HEK293 (cell line): ENCODE results near the gene HSPA14.

Source experiments
- CTCF ChIA-PET: fragments of 350-600 bp; formaldehyde crosslinking; extraction: SDS; loops from one replicate; lab custom pipeline; 2021; ENCODE audit warnings: antibody characterized with exemption; lab: Yijun Ruan, JAX
- POLR2A ChIA-PET: fragments of 300-600 bp; formaldehyde crosslinking; extraction: SDS; loops from one replicate; lab custom pipeline; 2020; ENCODE audit warnings: antibody characterized with exemption, inconsistent platforms; lab: Yijun Ruan, JAX
- H3K27ac ChIP-seq: fragments of 200-500 bp; sonication (Bioruptor generic); 2 replicates; pipeline ENCODE4 v1.5.1; 2014; ENCODE audit warnings: low read depth, low read length, control low read depth, inconsistent platforms; ENCODE audit errors: extremely low read depth
- H3K36me3 ChIP-seq, 2 experiments: fragments of 200-500 bp in 1 of 2; sonication (Bioruptor generic) in 1 of 2; 1 replicate in 1 of 2; 2 replicates in 1 of 2; pipeline ENCODE4 v1.5.1; 2014 to 2017; ENCODE audit warnings: inconsistent platforms in 2 of 2, low read length in 2 of 2; ENCODE audit not compliant: control insufficient read depth in 2 of 2, insufficient read depth in 1 of 2
- H3K4me1 ChIP-seq: fragments of 200-500 bp; sonication (Bioruptor generic); 2 replicates; pipeline ENCODE4 v1.5.1; 2014; ENCODE audit warnings: mild to moderate bottlenecking, low read length, inconsistent platforms; ENCODE audit not compliant: control insufficient read depth, insufficient read depth
- H3K4me3 ChIP-seq: 2 replicates; pipeline ENCODE4 v1.5.1; 2011; ENCODE audit warnings: low read depth, mild to moderate bottlenecking, control low read depth, low read length, moderate library complexity
- H3K9me3 ChIP-seq: fragments of 200-500 bp; sonication (Bioruptor generic); 2 replicates; pipeline ENCODE4 v1.5.1; 2014; ENCODE audit warnings: low read depth, low read length, inconsistent platforms; ENCODE audit not compliant: control insufficient read depth, insufficient read depth
- PBX3 ChIP-seq: sonication (generic); formaldehyde crosslinking; IDR thresholded peaks from 2 replicates; pipeline ENCODE4 v1.8.1; 2022; ENCODE audit warnings: mild to moderate bottlenecking, moderate library complexity, missing genetic modification reagents
- PRDM10 ChIP-seq: fragments of 450-650 bp; formaldehyde crosslinking; IDR thresholded peaks from 2 replicates; pipeline ENCODE4 v1.5.1; 2016; ENCODE audit warnings: missing biosample characterization, missing genetic modification characterization
- SP7 ChIP-seq: fragments of 450-650 bp; formaldehyde crosslinking; IDR thresholded peaks from 2 replicates; pipeline ENCODE4 v1.5.1; 2016; ENCODE audit warnings: missing biosample characterization, missing genetic modification characterization
- ZBTB11 ChIP-seq: fragments of 450-650 bp; formaldehyde crosslinking; conservative IDR thresholded peaks from 2 replicates; pipeline ENCODE4 v1.5.1; 2016; ENCODE audit warnings: low read depth, missing biosample characterization, missing genetic modification characterization
- ZNF18 ChIP-seq: fragments of 450-650 bp; formaldehyde crosslinking; IDR thresholded peaks from 2 replicates; pipeline ENCODE4 v1.5.1; 2016; ENCODE audit warnings: missing biosample characterization, missing genetic modification characterization
- ZNF223 ChIP-seq: fragments of 450-650 bp; formaldehyde crosslinking; IDR thresholded peaks from 2 replicates; pipeline ENCODE4 v1.5.1; 2016; ENCODE audit warnings: missing biosample characterization, missing genetic modification characterization
- ZNF280C ChIP-seq: fragments of 450-650 bp; formaldehyde crosslinking; IDR thresholded peaks from 2 replicates; pipeline ENCODE4 v1.5.1; 2016; ENCODE audit warnings: missing biosample characterization, missing genetic modification characterization
- ZNF660 ChIP-seq: fragments of 450-650 bp; IDR thresholded peaks from 2 replicates; pipeline ENCODE4 v1.5.1; 2018; ENCODE audit warnings: missing biosample characterization, mild to moderate bottlenecking, missing genetic modification characterization
- ZNF670 ChIP-seq: fragments of 450-650 bp; formaldehyde crosslinking; IDR thresholded peaks from 2 replicates; pipeline ENCODE4 v1.5.1; 2016; ENCODE audit warnings: missing biosample characterization, missing genetic modification characterization, low read depth
- ZNF792 ChIP-seq: fragments of 450-650 bp; formaldehyde crosslinking; IDR thresholded peaks from 2 replicates; pipeline ENCODE4 v1.5.1; 2016; ENCODE audit warnings: missing biosample characterization, missing genetic modification characterization
- ZNF843 ChIP-seq: fragments of 450-650 bp; formaldehyde crosslinking; IDR thresholded peaks from 2 replicates; pipeline ENCODE4 v1.5.1; 2016; ENCODE audit warnings: missing biosample characterization, missing genetic modification characterization
- TF ChIP-seq, protein P1 (sequence below): fragments of 450-650 bp; formaldehyde crosslinking; IDR thresholded peaks from 2 replicates; pipeline ENCODE4 v1.5.1; 2016; ENCODE audit warnings: missing biosample characterization, missing genetic modification characterization
- TF ChIP-seq, protein P2 (sequence below): fragments of 450-650 bp; formaldehyde crosslinking; IDR thresholded peaks from 2 replicates; pipeline ENCODE4 v1.5.1; 2017; ENCODE audit warnings: missing biosample characterization, mild to moderate bottlenecking, missing genetic modification characterization, moderate library complexity
- TF ChIP-seq, protein P3 (sequence below): fragments of 450-650 bp; formaldehyde crosslinking; IDR thresholded peaks from 2 replicates; pipeline ENCODE4 v1.5.1; 2016; ENCODE audit warnings: missing biosample characterization, missing genetic modification characterization

Gene HSPA14

GRCh38 chr10:14836208-14836607 lies 1.9 kb upstream of the HSPA14 start:
- TF ChIP-seq ZNF280C (tag by site-specific recombination) (no peak), ZNF792 (no peak), SP7 (tag by site-specific recombination) (0 out of 2 replicates have a peak, but pooled peaks have one; percentile 40), ZNF670 (tag by site-specific recombination) (no peak)
- TF ChIP-seq, protein P1, sequence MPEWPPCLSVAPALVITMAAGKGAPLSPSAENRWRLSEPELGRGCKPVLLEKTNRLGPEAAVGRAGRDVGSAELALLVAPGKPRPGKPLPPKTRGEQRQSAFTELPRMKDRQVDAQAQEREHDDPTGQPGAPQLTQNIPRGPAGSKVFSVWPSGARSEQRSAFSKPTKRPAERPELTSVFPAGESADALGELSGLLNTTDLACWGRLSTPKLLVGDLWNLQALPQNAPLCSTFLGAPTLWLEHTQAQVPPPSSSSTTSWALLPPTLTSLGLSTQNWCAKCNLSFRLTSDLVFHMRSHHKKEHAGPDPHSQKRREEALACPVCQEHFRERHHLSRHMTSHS (tag by site-specific recombination), result no peak
- TF ChIP-seq, protein P2, sequence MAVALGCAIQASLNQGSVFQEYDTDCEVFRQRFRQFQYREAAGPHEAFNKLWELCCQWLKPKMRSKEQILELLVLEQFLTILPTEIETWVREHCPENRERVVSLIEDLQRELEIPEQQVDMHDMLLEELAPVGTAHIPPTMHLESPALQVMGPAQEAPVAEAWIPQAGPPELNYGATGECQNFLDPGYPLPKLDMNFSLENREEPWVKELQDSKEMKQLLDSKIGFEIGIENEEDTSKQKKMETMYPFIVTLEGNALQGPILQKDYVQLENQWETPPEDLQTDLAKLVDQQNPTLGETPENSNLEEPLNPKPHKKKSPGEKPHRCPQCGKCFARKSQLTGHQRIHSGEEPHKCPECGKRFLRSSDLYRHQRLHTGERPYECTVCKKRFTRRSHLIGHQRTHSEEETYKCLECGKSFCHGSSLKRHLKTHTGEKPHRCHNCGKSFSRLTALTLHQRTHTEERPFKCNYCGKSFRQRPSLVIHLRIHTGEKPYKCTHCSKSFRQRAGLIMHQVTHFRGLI (tag by site-specific recombination), result no peak
- TF ChIP-seq, protein P3, sequence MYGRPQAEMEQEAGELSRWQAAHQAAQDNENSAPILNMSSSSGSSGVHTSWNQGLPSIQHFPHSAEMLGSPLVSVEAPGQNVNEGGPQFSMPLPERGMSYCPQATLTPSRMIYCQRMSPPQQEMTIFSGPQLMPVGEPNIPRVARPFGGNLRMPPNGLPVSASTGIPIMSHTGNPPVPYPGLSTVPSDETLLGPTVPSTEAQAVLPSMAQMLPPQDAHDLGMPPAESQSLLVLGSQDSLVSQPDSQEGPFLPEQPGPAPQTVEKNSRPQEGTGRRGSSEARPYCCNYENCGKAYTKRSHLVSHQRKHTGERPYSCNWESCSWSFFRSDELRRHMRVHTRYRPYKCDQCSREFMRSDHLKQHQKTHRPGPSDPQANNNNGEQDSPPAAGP (tag by site-specific recombination), result no peak
- Histone ChIP-seq H3K4me3 (no peak overlapping the region), H3K36me3 (peaks cover 13% of the 10 kb centered on the region in 2 experiments; a peak in 2 of 3 replicates), H3K9me3 (no peaks in the 10 kb centered on the region), H3K4me1 (peaks cover 5% of the 10 kb centered on the region; the same call in 1 of the 2 replicates), H3K27ac (no peak overlapping the region)
- ChIA-PET CTCF (interaction anchor here (0.6 to 1.4 kb wide), 4 partner anchors 16 to 342 kb away, joined by 3 to 4 read pairs (median 4); no protein-coding TSS in a partner anchor), POLR2A (interaction anchor here (0.5 to 3.9 kb wide), 6 partner anchors 9 to 391 kb away, joined by 3 to 68 read pairs (median 5); partner anchors contain the start of genes DCLRE1C and SUV39H2)

DNA sequence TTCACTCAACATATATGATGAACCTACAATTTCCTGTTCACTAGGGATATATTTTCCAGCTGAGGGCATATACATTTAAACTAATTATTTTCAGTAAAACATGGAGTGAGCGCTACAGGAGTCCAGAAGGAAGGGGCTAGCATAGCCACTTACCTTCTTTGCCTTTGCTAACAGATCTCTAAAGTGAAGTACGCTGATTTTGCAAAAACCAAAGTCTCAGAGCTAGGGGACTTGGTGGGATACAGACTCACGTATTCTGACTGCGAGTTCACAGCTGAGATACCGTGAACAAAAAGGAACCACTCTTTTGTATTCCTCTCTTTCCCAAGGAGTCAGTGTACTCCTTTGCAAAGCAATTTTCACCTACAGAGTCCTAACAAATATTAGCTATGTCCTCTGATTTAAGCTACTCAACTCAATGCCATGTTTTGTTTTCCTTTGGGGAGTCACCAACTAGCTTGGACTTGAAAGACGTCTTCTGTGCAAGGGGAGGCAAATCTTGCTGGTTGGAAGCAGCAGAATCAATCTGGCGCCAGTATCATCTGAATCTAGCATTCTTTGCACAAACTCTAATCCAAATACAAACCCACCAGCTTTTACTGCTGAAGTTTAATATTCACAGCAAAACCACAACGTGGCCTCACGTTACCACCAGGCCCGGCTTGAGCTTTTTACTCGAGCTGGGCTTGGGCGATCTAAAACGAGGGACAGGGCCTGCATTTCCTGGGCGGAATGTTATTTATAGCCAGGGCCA lies 926 bp upstream of the HSPA14 start:
- POLR2A ChIA-PET, result interaction anchor here (0.5 to 3.9 kb wide), 18 partner anchors 10 to 392 kb away, joined by 3 to 68 read pairs (median 4); partner anchors contain the start of genes DCLRE1C, MEIG1, NMT2 and SUV39H2
- Histone ChIP-seq H3K36me3 (peaks cover 19 to 22% of the 10 kb centered on the region in 2 experiments; a peak in 2 of 3 replicates), H3K4me1 (peaks cover 5% of the 10 kb centered on the region; the same call in 1 of the 2 replicates), H3K27ac (peak overlapping the region; percentile 88), H3K4me3 (peak overlapping the region; percentile 76), H3K9me3 (no peaks in the 10 kb centered on the region)
- CTCF ChIA-PET, result interaction anchor here (0.6 to 1.4 kb wide), 7 partner anchors 14 to 338 kb away, joined by 3 to 4 read pairs (median 3); no protein-coding TSS in a partner anchor
- 0 out of 2 replicates have a peak, but pooled peaks have one; percentile 7 for TF ChIP-seq SP7 (tag by site-specific recombination)
- TF ChIP-seq ZBTB11 (tag by site-specific recombination), result 0 out of 2 replicates have a peak, but pooled peaks have one; percentile 12
- no peak for TF ChIP-seq ZNF18
- TF ChIP-seq PRDM10 (tag by site-specific recombination), result peak; percentile 36; the same call in 1 of the 2 replicates
- 0 out of 2 replicates have a peak, but pooled peaks have one; percentile 28 for TF ChIP-seq ZNF843
- TF ChIP-seq PBX3, result 0 out of 2 replicates have a peak, but pooled peaks have one; percentile 37
- peak; percentile 79; the same call in 1 of the 2 replicates for TF ChIP-seq ZNF660 (tag by site-specific recombination)
- 0 out of 2 replicates have a peak, but pooled peaks have one; percentile 23 for TF ChIP-seq ZNF223 (tag by site-specific recombination)
